Upper lobe of left lung (tissue), 6 donors: Measurements from ENCODE around the gene ZNF831. TPM values are rescaled to one million over a fixed set of nuclear protein-coding genes. Genes with fewer than 3 reads are reported as not detected.
A peak's percentile ranks its signal among the peaks of the same experiment; 100 is the strongest.

ENCODE experiments used
- ATAC-seq, 2 donors: fragments of 200-7000 bp; cut with Tn5 transposase; one replicate each; pipeline ENCODE4 v1.9.1; 2022; ENCODE audit warnings: mild to moderate bottlenecking in 2 of 2, moderate library complexity in 2 of 2; ENCODE audit not compliant: low FRiP score in 2 of 2
- DNase-seq, 2 donors: peaks; one replicate each; pipeline ENCODE4 v3.0.0-alpha.2; 2019 to 2020
- H3K27ac ChIP-seq, 4 donors: fragments of 200-600 bp; sonication (generic); one replicate each; pipeline ENCODE4 v1.5.1; 2016 to 2019
- H3K27me3 ChIP-seq, 4 donors: fragments of 200-600 bp; sonication (generic); one replicate each; pipeline ENCODE4 v1.5.1; 2017 to 2019
- H3K36me3 ChIP-seq, 4 donors: fragments of 200-600 bp; sonication (generic); one replicate each; pipeline ENCODE4 v1.5.1; 2016 to 2019
- H3K4me1 ChIP-seq, 4 donors: fragments of 200-600 bp; sonication (generic); one replicate each; pipeline ENCODE4 v1.5.1; 2018 to 2019
- H3K4me3 ChIP-seq, 4 donors: fragments of 200-600 bp; sonication (generic); one replicate each; pipeline ENCODE4 v1.5.1; 2017 to 2019; ENCODE audit warnings: mild to moderate bottlenecking in 2 of 4, moderate library complexity in 1 of 4
- H3K9me3 ChIP-seq, 4 donors: fragments of 200-600 bp; sonication (generic); one replicate each; pipeline ENCODE4 v1.5.1; 2018 to 2019
- CTCF ChIP-seq, 6 experiments: fragments of 450-650 bp in 4 of 6; fragments of 200-600 bp in 2 of 6; sonication (generic) in 2 of 6; IDR thresholded peaks; one replicate each; pipeline ENCODE4 v1.5.1; 2016 to 2019; ENCODE audit warnings: antibody characterized with exemption in 6 of 6
- EP300 ChIP-seq, 4 donors: sonication (generic); formaldehyde crosslinking; IDR thresholded peaks; one replicate each; pipeline ENCODE4 v1.5.1; 2017; ENCODE audit warnings: antibody characterized with exemption in 4 of 4, control low read depth in 2 of 4
- POLR2A ChIP-seq, 4 donors: fragments of 450-650 bp; IDR thresholded peaks; one replicate each; pipeline ENCODE4 v1.5.1; 2016 to 2017; ENCODE audit warnings: antibody characterized with exemption in 4 of 4, mild to moderate bottlenecking in 2 of 4
- POLR2AphosphoS5 ChIP-seq, 2 donors: sonication (generic); formaldehyde crosslinking; IDR thresholded peaks; one replicate each; pipeline ENCODE4 v1.5.1; 2017; ENCODE audit warnings: antibody characterized with exemption in 2 of 2
- WGBS, 2 donors: methylation state at CpG; one replicate each; pipeline ENCODE4 v1.1.5; 2017 to 2018; 5-methylcytosine and 5-hydroxymethylcytosine counted together
- total RNA-seq, 6 donors: library from RNA; depleted of rRNA in 4 of 6; stranded (reverse); fragments of >200 nt in 4 of 6; gene quantifications; one replicate each; pipeline versions ENCODE4 v1.1.0 to v1.2.1, GENCODE V29; 2016 to 2021
- donor health status: DM: no; HTN: no; CAD: no; lungs with moderate emphysema.
- donor health status: DM: no; HTN: yes; CAD: no; lungs with severe emphysema.

ZNF831 gene
- total RNA-seq, 6 donors from 2014 or later: 0.98 to 6.2 (median 2.8) TPM

- no peaks in the 10 kb centered on the region for H3K9me3 ChIP-seq
- ATAC-seq: no peak
- TF ChIP-seq CTCF (IDR thresholded peaks at IDR 0.05): no peak
- TF ChIP-seq EP300 (IDR thresholded peaks at IDR 0.05): no peak
- TF ChIP-seq POLR2A (IDR thresholded peaks at IDR 0.05): no peak
- TF ChIP-seq POLR2AphosphoS5 (IDR thresholded peaks at IDR 0.05): no peak
- no peak overlapping the region for H3K4me3 ChIP-seq
- H3K4me1 ChIP-seq: peaks cover 0 to 31% (median 14%) of the 10 kb centered on the region in 4 donors
- no peak overlapping the region for H3K27ac ChIP-seq
- DNase-seq: peak in 1 of 2 donors; percentile 62
- WGBS, 2 donors: 94 to 100% methylated on average over 1 to 13 of the region's 13 CpGs
- no peaks in the 10 kb centered on the region for H3K27me3 ChIP-seq
- no peaks in the 10 kb centered on the region for H3K36me3 ChIP-seq
These were observed 12.8 kb upstream of the ZNF831 start for GRCh38 chr20:59150821-59151251.

DNA sequence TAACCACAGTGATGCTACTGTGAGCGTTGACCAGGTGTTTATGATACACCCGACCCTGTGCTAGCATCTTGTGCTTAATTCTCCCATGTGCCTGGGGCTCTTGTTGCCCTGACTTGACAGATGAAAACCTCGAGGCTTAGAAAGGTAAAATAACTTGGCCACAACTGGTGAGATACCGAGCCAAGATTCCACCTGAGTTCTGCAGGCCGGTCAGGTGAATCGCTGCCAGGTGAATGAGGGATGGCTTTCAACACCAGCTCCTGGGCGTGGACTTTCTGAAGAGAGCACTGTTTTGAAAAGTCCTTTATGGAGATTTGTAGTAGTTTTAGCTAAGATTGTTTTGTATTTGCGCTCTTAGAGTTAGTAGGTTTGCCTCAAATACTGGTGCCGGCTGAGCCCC, 12.2 kb upstream of the ZNF831 start:
- Histone ChIP-seq H3K4me3 (no peak overlapping the region), H3K9me3 (no peaks in the 10 kb centered on the region), H3K36me3 (no peaks in the 10 kb centered on the region), H3K27ac (no peak overlapping the region), H3K27me3 (no peaks in the 10 kb centered on the region), H3K4me1 (peaks cover 0 to 31% (median 14%) of the 10 kb centered on the region in 4 donors)
- 82% methylated on average over 8 to 9 of the region's 9 CpGs for WGBS, 2 donors
- no peak for TF ChIP-seq POLR2AphosphoS5 (IDR thresholded peaks at IDR 0.05)
- no peak for TF ChIP-seq POLR2A (IDR thresholded peaks at IDR 0.05)
- TF ChIP-seq CTCF (IDR thresholded peaks at IDR 0.05): no peak
- TF ChIP-seq EP300 (IDR thresholded peaks at IDR 0.05): no peak
- DNase-seq (no peak), ATAC-seq (no peak)

GRCh38 chr20:59151820-59152219, 11.8 kb upstream of the ZNF831 start:
- 85 to 93% methylated on average over 4 to 5 of the region's 5 CpGs for WGBS, 2 donors
- no peak overlapping the region for H3K4me3 ChIP-seq
- no peak for TF ChIP-seq POLR2AphosphoS5 (IDR thresholded peaks at IDR 0.05)
- no peak for TF ChIP-seq CTCF (IDR thresholded peaks at IDR 0.05)
- H3K27ac ChIP-seq: no peak overlapping the region
- DNase-seq: no peak
- H3K4me1 ChIP-seq: peaks cover 0 to 31% (median 14%) of the 10 kb centered on the region in 4 donors
- H3K36me3 ChIP-seq: no peaks in the 10 kb centered on the region
- ATAC-seq: no peak
- H3K9me3 ChIP-seq: no peaks in the 10 kb centered on the region
- H3K27me3 ChIP-seq: no peaks in the 10 kb centered on the region

DNA sequence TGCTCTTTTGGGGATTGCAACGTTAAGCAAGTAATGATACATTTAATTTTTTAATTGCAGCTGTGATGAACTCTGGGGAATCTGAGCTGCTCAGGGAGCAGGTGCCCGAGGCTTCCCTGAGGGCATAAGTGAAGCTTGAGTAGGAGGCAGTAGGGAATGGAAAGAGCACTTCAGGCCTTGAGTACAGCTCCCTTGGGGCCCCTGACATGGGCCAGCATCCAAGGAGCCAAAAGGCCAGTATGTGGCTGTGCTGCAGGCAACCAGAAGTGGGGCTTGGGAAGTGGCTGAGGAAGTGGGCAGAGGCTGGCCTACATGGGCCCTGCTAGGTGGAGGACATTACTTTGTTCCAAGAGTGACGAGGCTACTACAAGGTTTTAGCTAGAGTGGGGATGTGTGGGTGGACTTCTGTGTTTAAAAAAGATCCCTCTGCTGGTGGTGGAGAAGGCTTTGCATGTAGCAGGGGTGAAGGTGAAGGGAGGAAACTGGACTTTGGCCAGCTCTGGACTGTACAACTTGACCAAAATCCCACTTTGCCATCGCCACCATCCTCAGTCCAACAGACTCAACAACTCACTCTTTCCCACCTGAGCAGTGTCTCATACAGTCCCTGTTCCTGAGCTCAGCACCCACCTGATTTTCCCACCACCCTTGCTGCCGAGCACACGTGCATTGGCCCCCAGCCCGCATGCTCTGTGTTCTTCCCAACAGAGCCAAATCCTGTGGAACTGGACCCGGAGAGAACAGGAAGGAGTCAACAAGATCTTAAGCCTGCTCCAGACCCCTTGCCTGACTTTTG, 10.9 kb upstream of the ZNF831 start:
- TF ChIP-seq EP300 (IDR thresholded peaks at IDR 0.05) (no peak), POLR2AphosphoS5 (IDR thresholded peaks at IDR 0.05) (no peak), CTCF (IDR thresholded peaks at IDR 0.05) (no peak)
- peak overlapping the region in 1 of 4 donors; percentile 50 for H3K27ac ChIP-seq
- no peaks in the 10 kb centered on the region for H3K9me3 ChIP-seq
- H3K27me3 ChIP-seq: no peaks in the 10 kb centered on the region
- DNase-seq: peak in 1 of 2 donors; percentile 69
- H3K4me3 ChIP-seq: no peak overlapping the region
- peak in 1 of 2 donors; percentile 67 for ATAC-seq
- no peaks in the 10 kb centered on the region for H3K36me3 ChIP-seq
- H3K4me1 ChIP-seq: peaks cover 5 to 25% (median 15%) of the 10 kb centered on the region in 4 donors
- 64 to 73% methylated on average over 8 of the region's 8 CpGs for WGBS, 2 donors

DNA sequence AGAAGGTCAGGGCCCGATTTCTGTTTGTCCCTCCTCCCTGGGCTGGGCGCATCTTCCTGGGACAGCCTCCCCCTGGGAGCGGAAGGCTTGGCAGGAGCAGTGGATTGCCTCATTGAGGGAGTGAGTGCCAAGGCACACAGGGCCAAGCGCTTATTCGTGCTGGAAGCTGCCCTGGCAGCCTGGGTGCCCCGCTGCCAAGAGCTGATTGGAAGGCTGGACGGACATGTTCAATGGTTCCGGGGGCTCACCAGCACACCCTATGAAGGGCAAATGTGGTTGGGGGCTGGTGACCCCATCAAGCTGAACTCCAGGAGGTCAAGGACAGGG, 10.3 kb upstream of the ZNF831 start:
- ATAC-seq: peak; percentile 23 to 59
- DNase-seq: peak; percentile 54 to 59
- H3K27ac ChIP-seq: peak overlapping the region in 1 of 4 donors; percentile 50

More for the DNA sequence above, 10.3 kb upstream of the ZNF831 start:
- Histone ChIP-seq H3K4me3 (no peak overlapping the region), H3K4me1 (peaks cover 5 to 25% (median 15%) of the 10 kb centered on the region in 4 donors), H3K36me3 (no peaks in the 10 kb centered on the region), H3K27me3 (no peaks in the 10 kb centered on the region), H3K9me3 (no peaks in the 10 kb centered on the region)
- TF ChIP-seq POLR2AphosphoS5 (IDR thresholded peaks at IDR 0.05) (peak in 1 of 2 donors; percentile 10), EP300 (IDR thresholded peaks at IDR 0.05) (no peak), POLR2A (IDR thresholded peaks at IDR 0.05) (no peak), CTCF (IDR thresholded peaks at IDR 0.05) (no peak)
- 66 to 70% methylated on average over 8 of the region's 8 CpGs for WGBS, 2 donors
